Hepatocyte (in vitro differentiated cells): ENCODE results near the gene DENND1C. TPM values are rescaled to one million over a fixed set of nuclear protein-coding genes. Genes with fewer than 3 reads are reported as not detected.
A peak's percentile ranks its signal among the peaks of the same experiment; 100 is the strongest.

Experiments used
- DNase-seq: peaks from one replicate; pipeline ENCODE4 v3.0.0-alpha.2; 2016; ENCODE audit warnings: low spot score
- H2AFZ ChIP-seq: fragments of 200-600 bp; sonication (generic); 2 replicates; pipeline ENCODE4 v1.6.0; 2016; ENCODE audit warnings: antibody characterized with exemption, mild to moderate bottlenecking
- H3K27ac ChIP-seq: fragments of 200-600 bp; sonication (generic); 2 replicates; pipeline ENCODE4 v1.5.1; 2016; ENCODE audit warnings: mild to moderate bottlenecking
- H3K27me3 ChIP-seq: fragments of 200-600 bp; sonication (generic); 2 replicates; pipeline ENCODE4 v1.6.1; 2016
- H3K36me3 ChIP-seq: fragments of 200-600 bp; sonication (generic); replicated peaks from 2 replicates; pipeline ENCODE4 v1.5.1; 2016; ENCODE audit warnings: low read depth; ENCODE audit not compliant: insufficient read depth
- H3K4me1 ChIP-seq: fragments of 200-600 bp; sonication (generic); 2 replicates; pipeline ENCODE4 v1.5.1; 2016; ENCODE audit warnings: mild to moderate bottlenecking, moderate library complexity; ENCODE audit not compliant: insufficient read depth
- H3K4me2 ChIP-seq: fragments of 200-600 bp; sonication (generic); 2 replicates; pipeline ENCODE4 v1.6.0; 2016
- H3K4me3 ChIP-seq: fragments of 200-600 bp; sonication (generic); 2 replicates; pipeline ENCODE4 v1.5.1; 2016; ENCODE audit warnings: mild to moderate bottlenecking
- H3K79me2 ChIP-seq: fragments of 200-600 bp; sonication (generic); 2 replicates; pipeline ENCODE4 v1.6.0; 2017; ENCODE audit warnings: mild to moderate bottlenecking
- H3K9me2 ChIP-seq: fragments of 200-600 bp; sonication (generic); replicated peaks from 2 replicates; pipeline ENCODE4 v1.6.0; 2017; ENCODE audit warnings: mild to moderate bottlenecking; ENCODE audit not compliant: insufficient read depth
- H3K9me3 ChIP-seq: fragments of 200-600 bp; sonication (generic); 2 replicates; pipeline ENCODE4 v1.5.1; 2016; ENCODE audit warnings: low read depth, mild to moderate bottlenecking
- H4K20me1 ChIP-seq: fragments of 200-600 bp; sonication (generic); 2 replicates; pipeline ENCODE4 v1.6.0; 2016; ENCODE audit warnings: mild to moderate bottlenecking; ENCODE audit not compliant: insufficient read depth, poor library complexity, severe bottlenecking
- EZH2 ChIP-seq: fragments of 200-600 bp; sonication (generic); IDR thresholded peaks from 2 replicates; pipeline ENCODE4 v1.6.1; 2016; ENCODE audit warnings: antibody characterized with exemption, mild to moderate bottlenecking, borderline replicate concordance
- EZH2phosphoT487 ChIP-seq: fragments of 200-600 bp; sonication (generic); IDR thresholded peaks from one replicate; pipeline ENCODE4 v1.6.1; 2018; ENCODE audit warnings: antibody characterized with exemption, mild to moderate bottlenecking, low read depth, moderate library complexity; ENCODE audit not compliant: unreplicated experiment, severe bottlenecking
- WGBS: methylation state at CpG from one replicate; pipeline ENCODE4 v1.1.6; 2016; ENCODE audit warnings: low lambda C conversion rate; ENCODE audit errors: missing lambda C conversion rate; 5-methylcytosine and 5-hydroxymethylcytosine counted together
- polyA plus RNA-seq: library from polyadenylated mRNA; unstranded; fragments of >200 nt; fragmentation: Nextera tagmentation; extraction: Ambion mirVana; gene quantifications from 2 replicates; pipeline ENCODE4 v1.2.1, GENCODE V29; 2016
- total RNA-seq: library from RNA; depleted of rRNA; stranded (reverse); fragments of >200 nt; gene quantifications from 2 replicates; pipeline ENCODE4 v1.2.3, GENCODE V29; 2014
- TF ChIP-seq, protein P1 (sequence below): fragments of 200-600 bp; sonication (generic); IDR thresholded peaks from 2 replicates; pipeline ENCODE4 v1.5.1; 2016; ENCODE audit warnings: antibody characterized with exemption, mild to moderate bottlenecking; ENCODE audit not compliant: poor library complexity

DENND1C gene
- total and polyA plus RNA-seq, 2 experiments from 2014 or later = 1.5 to 16.1 TPM

DNA sequence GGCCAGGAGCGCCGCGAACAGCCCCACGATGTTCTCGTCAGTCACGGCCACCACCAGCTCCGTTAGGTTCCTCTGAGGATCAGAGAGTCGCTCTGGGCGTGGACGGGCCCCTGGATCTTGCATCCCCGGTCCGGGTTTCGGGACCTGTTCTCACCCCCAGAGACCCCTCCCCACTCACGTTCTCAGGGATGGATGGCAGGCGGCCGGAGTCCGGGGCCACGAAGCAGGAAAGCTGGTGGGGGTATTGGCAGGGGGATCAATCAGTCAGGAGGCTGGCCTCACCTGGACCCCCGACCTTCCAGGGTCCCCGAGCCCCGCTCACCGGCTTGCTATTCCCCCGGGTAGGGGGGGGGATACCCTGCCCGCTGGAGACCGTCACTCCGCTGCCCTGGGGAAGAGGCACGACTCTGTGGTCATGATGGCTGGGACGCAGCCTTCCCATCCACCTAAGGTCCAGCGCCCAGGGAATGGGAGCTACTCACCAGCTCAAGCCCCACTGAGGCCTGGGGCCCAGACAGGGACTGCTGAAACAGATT, 4.6 kb downstream of the DENND1C start:
- Histone ChIP-seq H3K79me2 (no peaks in the 10 kb centered on the region), H3K36me3 (no peaks in the 10 kb centered on the region), H2AFZ (no peak overlapping the region), H3K9me3 (no peaks in the 10 kb centered on the region), H3K4me2 (peak overlapping the region; percentile 80), H3K27me3 (no peaks in the 10 kb centered on the region), H3K4me1 (peaks cover 7% of the 10 kb centered on the region), H4K20me1 (no peaks in the 10 kb centered on the region), H3K9me2 (no peaks in the 10 kb centered on the region), H3K4me3 (no peak overlapping the region), H3K27ac (no peak overlapping the region)
- DNase-seq = no peak
- WGBS = 28% methylated on average over 29 of the region's 29 CpGs
- TF ChIP-seq, protein P1, sequence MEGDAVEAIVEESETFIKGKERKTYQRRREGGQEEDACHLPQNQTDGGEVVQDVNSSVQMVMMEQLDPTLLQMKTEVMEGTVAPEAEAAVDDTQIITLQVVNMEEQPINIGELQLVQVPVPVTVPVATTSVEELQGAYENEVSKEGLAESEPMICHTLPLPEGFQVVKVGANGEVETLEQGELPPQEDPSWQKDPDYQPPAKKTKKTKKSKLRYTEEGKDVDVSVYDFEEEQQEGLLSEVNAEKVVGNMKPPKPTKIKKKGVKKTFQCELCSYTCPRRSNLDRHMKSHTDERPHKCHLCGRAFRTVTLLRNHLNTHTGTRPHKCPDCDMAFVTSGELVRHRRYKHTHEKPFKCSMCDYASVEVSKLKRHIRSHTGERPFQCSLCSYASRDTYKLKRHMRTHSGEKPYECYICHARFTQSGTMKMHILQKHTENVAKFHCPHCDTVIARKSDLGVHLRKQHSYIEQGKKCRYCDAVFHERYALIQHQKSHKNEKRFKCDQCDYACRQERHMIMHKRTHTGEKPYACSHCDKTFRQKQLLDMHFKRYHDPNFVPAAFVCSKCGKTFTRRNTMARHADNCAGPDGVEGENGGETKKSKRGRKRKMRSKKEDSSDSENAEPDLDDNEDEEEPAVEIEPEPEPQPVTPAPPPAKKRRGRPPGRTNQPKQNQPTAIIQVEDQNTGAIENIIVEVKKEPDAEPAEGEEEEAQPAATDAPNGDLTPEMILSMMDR = no peak
- TF ChIP-seq EZH2phosphoT487 (no peak), EZH2 (no peak)

- no peak overlapping the region for H3K4me3 ChIP-seq
- peak overlapping the region; percentile 52 for H2AFZ ChIP-seq
These were observed 5.3 kb downstream of the DENND1C start for GRCh38 chr19:6476155-6476895.

DNA sequence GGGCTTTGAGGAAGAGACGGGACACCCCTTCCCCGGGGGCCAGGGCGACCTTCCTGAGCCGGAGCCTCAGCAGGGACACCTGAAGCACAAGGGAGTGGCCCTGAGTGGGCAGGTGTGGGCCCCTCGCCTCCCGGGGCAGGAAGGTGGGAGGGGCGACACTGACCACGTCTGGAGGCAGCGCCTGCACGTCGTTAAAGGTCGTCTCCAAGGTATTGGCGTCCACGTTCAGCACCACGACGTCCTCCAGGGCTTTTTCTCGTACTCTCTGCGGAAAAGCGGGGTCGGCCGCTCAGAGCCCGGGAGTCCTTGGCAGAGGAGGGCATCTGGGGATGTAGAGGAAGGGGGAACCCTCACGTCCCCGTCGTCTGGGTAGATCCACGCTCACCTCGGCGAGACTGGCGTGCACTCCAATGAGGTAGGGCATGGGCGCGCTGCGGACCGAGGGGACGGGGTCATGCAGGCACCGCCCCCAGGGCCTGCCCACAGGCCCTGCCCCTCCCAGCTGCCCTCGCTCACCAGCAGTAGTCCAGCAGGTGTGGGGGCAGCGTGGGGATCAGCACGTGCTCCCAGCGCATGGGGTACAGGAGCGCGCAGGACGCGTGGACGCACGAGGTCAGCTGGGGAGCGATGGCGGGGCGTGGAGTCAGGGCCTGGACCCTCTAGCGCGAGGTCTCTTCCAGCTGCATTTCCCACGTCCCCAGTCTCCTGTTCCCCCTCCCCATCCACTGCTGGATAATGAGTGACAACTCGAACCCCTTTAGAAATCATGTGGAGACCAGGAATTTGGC, 6.1 kb downstream of the DENND1C start:
- 7% methylated on average over 45 of the region's 52 CpGs for WGBS
- Histone ChIP-seq H3K9me2 (no peaks in the 10 kb centered on the region), H3K27ac (no peak overlapping the region), H3K4me1 (peaks cover 7% of the 10 kb centered on the region), H3K9me3 (no peaks in the 10 kb centered on the region), H3K79me2 (no peaks in the 10 kb centered on the region), H3K36me3 (no peaks in the 10 kb centered on the region), H3K4me3 (no peak overlapping the region), H2AFZ (peak overlapping the region; percentile 52), H3K4me2 (peak overlapping the region; percentile 80), H3K27me3 (no peaks in the 10 kb centered on the region), H4K20me1 (no peaks in the 10 kb centered on the region)
- TF ChIP-seq EZH2phosphoT487 (no peak), EZH2 (no peak)
- TF ChIP-seq, protein P1 = no peak
- peak; percentile 50 for DNase-seq

More at GRCh38 chr19:6476155-6476895, 5.3 kb downstream of the DENND1C start:
- Histone ChIP-seq H3K27ac (no peak overlapping the region), H3K27me3 (no peaks in the 10 kb centered on the region), H3K4me1 (peaks cover 7% of the 10 kb centered on the region), H3K36me3 (no peaks in the 10 kb centered on the region), H4K20me1 (no peaks in the 10 kb centered on the region), H3K79me2 (no peaks in the 10 kb centered on the region), H3K4me2 (peak overlapping the region; percentile 80), H3K9me2 (no peaks in the 10 kb centered on the region), H3K9me3 (no peaks in the 10 kb centered on the region)
- 3% methylated on average over 21 of the region's 33 CpGs for WGBS
- TF ChIP-seq, protein P1 = no peak
- TF ChIP-seq EZH2phosphoT487 (no peak), EZH2 (no peak)
- DNase-seq = peak; percentile 96
